ENCODE measurements around the gene ZNF662.

DNA sequence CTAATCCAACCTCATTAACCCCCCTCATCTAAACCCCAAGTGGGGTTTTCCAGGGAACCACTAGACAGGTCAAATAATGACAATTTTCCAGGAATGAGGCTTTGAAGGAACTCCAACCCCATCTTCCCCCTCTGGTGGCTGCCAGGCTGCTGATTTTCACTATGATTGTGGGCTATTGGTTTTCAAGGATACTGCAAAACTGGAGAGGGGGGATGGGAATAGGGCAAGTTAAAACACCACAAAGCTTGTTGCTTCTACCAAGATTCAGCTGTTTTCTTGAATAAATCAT is 10.4 kb upstream of the ZNF662 start:
- TF ChIP-seq REL (CRISPR knock-in tag; conservative IDR thresholded peaks at IDR 0.05): no peak
- TF ChIP-seq ZNF546 (CRISPR knock-in tag; conservative IDR thresholded peaks at IDR 0.05): no peak
- TF ChIP-seq, protein P1, sequence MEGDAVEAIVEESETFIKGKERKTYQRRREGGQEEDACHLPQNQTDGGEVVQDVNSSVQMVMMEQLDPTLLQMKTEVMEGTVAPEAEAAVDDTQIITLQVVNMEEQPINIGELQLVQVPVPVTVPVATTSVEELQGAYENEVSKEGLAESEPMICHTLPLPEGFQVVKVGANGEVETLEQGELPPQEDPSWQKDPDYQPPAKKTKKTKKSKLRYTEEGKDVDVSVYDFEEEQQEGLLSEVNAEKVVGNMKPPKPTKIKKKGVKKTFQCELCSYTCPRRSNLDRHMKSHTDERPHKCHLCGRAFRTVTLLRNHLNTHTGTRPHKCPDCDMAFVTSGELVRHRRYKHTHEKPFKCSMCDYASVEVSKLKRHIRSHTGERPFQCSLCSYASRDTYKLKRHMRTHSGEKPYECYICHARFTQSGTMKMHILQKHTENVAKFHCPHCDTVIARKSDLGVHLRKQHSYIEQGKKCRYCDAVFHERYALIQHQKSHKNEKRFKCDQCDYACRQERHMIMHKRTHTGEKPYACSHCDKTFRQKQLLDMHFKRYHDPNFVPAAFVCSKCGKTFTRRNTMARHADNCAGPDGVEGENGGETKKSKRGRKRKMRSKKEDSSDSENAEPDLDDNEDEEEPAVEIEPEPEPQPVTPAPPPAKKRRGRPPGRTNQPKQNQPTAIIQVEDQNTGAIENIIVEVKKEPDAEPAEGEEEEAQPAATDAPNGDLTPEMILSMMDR (CRISPR knock-in tag; IDR thresholded peaks at IDR 0.05): no peak
- no peak for TF ChIP-seq HIC2 (CRISPR knock-in tag; IDR thresholded peaks at IDR 0.05; ENCODE audit: low read depth)
